Nephron progenitor cell (in vitro differentiated cells): Measurements from ENCODE around the gene COL4A2.

Source experiments
- DNase-seq: peaks from one replicate; pipeline ENCODE4 v3.0.0; 2021
- H3K27ac Mint-ChIP-seq: 2 replicates; pipeline ENCODE4 v1.8.0; 2021; ENCODE audit warnings: mild to moderate bottlenecking, moderate library complexity, mixed read lengths
- H3K27me3 Mint-ChIP-seq: 2 replicates; pipeline ENCODE4 v1.8.0; 2021; ENCODE audit warnings: mild to moderate bottlenecking, low read depth, mixed read lengths; ENCODE audit not compliant: poor library complexity
- H3K36me3 Mint-ChIP-seq: 2 replicates; pipeline ENCODE4 v1.8.0; 2021; ENCODE audit warnings: low read depth, mixed read lengths
- H3K4me1 Mint-ChIP-seq: 2 replicates; pipeline ENCODE4 v1.8.0; 2021; ENCODE audit warnings: mixed read lengths
- H3K4me3 Mint-ChIP-seq: 2 replicates; pipeline ENCODE4 v1.8.0; 2021; ENCODE audit warnings: mild to moderate bottlenecking, moderate library complexity, mixed read lengths
- H3K9me3 Mint-ChIP-seq: 2 replicates; pipeline ENCODE4 v1.8.0; 2021; ENCODE audit warnings: mild to moderate bottlenecking, moderate library complexity, mixed read lengths
- TF ChIP-seq, protein P1 (sequence below): fragments of 200-600 bp; sonication (generic); IDR thresholded peaks from 2 replicates; pipeline ENCODE4 v1.5.0; 2021; ENCODE audit warnings: antibody characterized with exemption

The COL4A2 gene

DNA sequence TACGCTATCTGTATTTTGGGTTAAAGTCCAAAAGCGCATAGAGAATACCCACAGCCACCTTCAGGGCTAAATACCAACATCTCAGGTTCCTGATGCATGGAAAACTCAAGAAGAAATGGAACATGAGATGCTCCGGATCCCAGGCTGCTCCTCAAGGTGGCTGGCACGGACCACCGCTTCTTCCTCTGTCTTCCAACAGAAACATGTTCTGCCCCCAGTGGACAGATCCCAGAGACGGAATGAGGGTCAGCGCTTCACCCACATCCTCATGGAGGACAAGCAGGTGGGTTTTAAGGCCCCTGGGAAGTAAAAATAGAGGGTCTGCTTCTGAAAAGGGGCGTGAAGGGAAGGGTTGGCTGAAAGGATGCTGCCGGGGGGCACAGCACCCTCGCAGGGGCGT is 17.4 kb upstream of the COL4A2 start:
- Mint-ChIP-seq H3K27me3 (peaks cover 2% of the 10 kb centered on the region), H3K9me3 (no peaks in the 10 kb centered on the region), H3K4me1 (peaks cover 14% of the 10 kb centered on the region), H3K27ac (no peak overlapping the region), H3K4me3 (no peak overlapping the region), H3K36me3 (peaks cover 68% of the 10 kb centered on the region)
- TF ChIP-seq, protein P1, sequence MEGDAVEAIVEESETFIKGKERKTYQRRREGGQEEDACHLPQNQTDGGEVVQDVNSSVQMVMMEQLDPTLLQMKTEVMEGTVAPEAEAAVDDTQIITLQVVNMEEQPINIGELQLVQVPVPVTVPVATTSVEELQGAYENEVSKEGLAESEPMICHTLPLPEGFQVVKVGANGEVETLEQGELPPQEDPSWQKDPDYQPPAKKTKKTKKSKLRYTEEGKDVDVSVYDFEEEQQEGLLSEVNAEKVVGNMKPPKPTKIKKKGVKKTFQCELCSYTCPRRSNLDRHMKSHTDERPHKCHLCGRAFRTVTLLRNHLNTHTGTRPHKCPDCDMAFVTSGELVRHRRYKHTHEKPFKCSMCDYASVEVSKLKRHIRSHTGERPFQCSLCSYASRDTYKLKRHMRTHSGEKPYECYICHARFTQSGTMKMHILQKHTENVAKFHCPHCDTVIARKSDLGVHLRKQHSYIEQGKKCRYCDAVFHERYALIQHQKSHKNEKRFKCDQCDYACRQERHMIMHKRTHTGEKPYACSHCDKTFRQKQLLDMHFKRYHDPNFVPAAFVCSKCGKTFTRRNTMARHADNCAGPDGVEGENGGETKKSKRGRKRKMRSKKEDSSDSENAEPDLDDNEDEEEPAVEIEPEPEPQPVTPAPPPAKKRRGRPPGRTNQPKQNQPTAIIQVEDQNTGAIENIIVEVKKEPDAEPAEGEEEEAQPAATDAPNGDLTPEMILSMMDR, result no peak
- DNase-seq, result no peak

DNA sequence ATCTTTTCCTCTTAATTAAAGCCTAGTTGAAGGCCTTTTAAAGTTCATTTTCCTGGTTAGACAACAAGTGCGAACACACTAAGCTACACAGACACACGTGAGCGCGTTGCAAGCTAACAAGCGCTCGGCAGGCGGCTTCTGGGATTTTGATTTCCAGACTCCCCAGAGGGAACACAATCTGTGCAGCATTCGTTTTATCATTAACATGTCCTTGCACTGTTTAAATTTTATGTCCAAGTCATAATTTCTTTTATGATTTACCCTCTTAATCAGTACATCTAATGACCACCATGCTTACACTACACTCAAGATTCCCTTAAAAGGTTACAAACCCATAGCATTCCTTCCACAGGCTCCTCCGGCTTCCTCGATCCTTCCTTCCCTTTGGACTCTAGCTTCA is 16.9 kb upstream of the COL4A2 start:
- Mint-ChIP-seq H3K4me1 (peaks cover 14% of the 10 kb centered on the region), H3K27ac (no peak overlapping the region), H3K36me3 (peaks cover 65% of the 10 kb centered on the region), H3K27me3 (peaks cover 2% of the 10 kb centered on the region), H3K4me3 (no peak overlapping the region), H3K9me3 (no peaks in the 10 kb centered on the region)
- TF ChIP-seq, protein P1, result no peak
- DNase-seq, result no peak

DNA sequence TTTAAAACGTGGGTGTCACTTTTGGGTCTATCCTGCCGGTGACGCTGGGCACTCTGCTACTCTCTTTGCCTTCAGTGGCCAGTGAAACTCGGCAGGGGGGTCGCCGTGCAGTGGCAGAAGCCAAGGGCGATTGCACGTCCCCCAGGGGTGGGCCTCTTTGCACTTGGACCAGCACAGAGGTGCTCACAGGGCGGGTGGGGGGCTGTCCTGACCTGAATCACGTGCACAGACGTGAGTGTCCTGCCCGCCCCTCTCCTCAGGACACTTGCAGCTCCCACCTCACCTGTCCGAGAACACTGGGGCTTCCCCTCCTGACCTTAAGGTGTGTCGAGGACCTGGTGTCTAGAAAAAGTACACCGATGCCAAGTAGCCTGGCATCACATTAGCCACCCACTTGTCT is 16.3 kb upstream of the COL4A2 start:
- no peaks in the 10 kb centered on the region for H3K9me3 Mint-ChIP-seq
- TF ChIP-seq, protein P1, result no peak
- DNase-seq, result no peak
- H3K4me3 Mint-ChIP-seq, result no peak overlapping the region
- H3K27ac Mint-ChIP-seq, result no peak overlapping the region
- H3K36me3 Mint-ChIP-seq, result peaks cover 58% of the 10 kb centered on the region
- H3K27me3 Mint-ChIP-seq, result peaks cover 2% of the 10 kb centered on the region
- H3K4me1 Mint-ChIP-seq, result peaks cover 14% of the 10 kb centered on the region

DNA sequence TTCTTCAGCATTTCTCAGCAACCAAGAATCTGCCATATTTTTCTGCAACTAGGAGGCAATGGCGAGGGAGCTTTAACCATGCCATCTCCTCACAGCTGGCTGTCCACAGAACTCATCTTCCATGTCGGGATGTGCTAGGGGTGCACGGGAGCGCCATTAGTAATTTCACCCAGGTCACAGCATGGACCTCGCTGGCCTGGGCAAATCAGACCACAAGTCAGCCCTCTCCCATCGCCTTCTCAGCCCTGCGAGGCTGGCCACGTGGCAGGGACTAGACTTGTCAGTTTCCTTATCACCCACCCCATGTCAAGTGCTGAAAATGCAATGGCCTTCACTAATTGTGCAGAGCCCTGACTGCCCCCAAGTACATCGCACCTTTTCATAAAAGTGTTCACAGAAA is 15.8 kb upstream of the COL4A2 start:
- Mint-ChIP-seq H3K27me3 (no peaks in the 10 kb centered on the region), H3K4me3 (no peak overlapping the region), H3K27ac (no peak overlapping the region), H3K4me1 (peaks cover 14% of the 10 kb centered on the region), H3K36me3 (peaks cover 53% of the 10 kb centered on the region), H3K9me3 (no peaks in the 10 kb centered on the region)
- DNase-seq, result no peak
- TF ChIP-seq, protein P1, result no peak

DNA sequence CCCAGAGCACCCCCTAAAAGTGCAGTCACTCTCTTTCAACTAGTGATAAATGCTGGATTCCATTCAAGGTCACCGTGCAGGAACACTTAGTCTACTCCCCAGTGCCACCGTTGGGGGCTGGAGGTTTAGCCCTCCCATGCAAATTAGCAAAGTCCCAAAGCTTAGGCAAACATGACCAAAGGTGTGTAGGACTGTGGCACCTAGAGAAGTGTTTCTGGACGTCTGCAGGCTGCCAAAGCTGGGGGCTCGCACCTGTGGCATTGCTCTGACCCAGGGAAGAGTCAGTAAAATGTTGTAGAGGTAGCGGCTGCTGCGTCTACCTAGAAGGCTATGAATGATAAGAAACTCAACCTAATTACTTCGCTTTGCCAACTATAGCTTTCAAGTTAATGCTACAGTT is 14.0 kb upstream of the COL4A2 start:
- Mint-ChIP-seq H3K9me3 (no peaks in the 10 kb centered on the region), H3K27ac (no peak overlapping the region), H3K4me1 (peaks cover 3% of the 10 kb centered on the region), H3K4me3 (no peak overlapping the region), H3K36me3 (peaks cover 47% of the 10 kb centered on the region), H3K27me3 (no peaks in the 10 kb centered on the region)
- TF ChIP-seq, protein P1, result no peak
- no peak for DNase-seq

DNA sequence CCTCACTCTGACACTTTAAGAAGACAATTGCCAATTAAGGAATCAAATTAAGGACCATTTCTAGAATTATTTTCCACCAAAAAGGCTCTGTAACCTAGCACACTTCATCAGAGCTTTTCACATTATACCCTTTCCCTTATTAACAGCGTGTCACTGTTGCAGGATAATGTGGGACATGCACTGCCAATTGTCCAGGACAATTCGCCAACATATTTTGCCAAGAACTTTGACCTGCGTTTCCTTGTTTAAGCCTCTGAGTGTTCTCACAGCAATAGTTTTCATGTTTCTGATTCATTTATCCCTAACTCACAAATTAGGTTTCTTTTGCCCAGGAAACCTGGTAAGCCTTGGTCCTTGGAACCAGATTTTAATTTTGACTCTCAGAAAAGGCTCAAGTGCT is 13.4 kb upstream of the COL4A2 start:
- H3K4me1 Mint-ChIP-seq, result peaks cover 4% of the 10 kb centered on the region
- H3K4me3 Mint-ChIP-seq, result no peak overlapping the region
- H3K36me3 Mint-ChIP-seq, result peaks cover 42% of the 10 kb centered on the region

More for the DNA sequence above, 13.4 kb upstream of the COL4A2 start:
- TF ChIP-seq, protein P1, result no peak
- no peak for DNase-seq
- Mint-ChIP-seq H3K27ac (no peak overlapping the region), H3K9me3 (no peaks in the 10 kb centered on the region), H3K27me3 (no peaks in the 10 kb centered on the region)
